MV-4-11 (cell line): ENCODE data around the gene SORCS3.

Source experiments
- DNase-seq: peaks from one replicate; lab custom pipeline; 2025; lab: John Stamatoyannopoulos, UW

The SORCS3 gene

GRCh38 chr10:104777086-104777799 is 136.2 kb downstream of the SORCS3 start:
- DNase-seq: no peak

DNA sequence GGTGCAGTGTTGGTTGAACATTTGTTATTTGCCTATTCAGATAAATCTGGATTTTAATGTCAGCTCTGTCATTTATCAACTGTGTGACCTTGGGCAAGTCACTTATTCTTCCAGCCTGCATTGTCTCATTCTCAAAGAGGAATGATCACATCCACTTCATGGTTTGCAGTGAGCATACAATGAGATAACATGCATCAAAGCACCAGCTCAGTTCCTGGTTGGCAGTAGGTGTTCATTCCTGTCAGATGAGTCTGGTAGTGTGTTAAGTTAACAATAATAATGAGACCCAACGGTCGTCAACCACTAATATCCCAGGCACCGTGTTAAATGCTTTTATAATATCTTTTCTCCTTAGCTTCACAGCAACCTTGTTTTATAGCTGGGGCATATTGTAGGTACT is 137.3 kb downstream of the SORCS3 start:
- DNase-seq: no peak

DNA sequence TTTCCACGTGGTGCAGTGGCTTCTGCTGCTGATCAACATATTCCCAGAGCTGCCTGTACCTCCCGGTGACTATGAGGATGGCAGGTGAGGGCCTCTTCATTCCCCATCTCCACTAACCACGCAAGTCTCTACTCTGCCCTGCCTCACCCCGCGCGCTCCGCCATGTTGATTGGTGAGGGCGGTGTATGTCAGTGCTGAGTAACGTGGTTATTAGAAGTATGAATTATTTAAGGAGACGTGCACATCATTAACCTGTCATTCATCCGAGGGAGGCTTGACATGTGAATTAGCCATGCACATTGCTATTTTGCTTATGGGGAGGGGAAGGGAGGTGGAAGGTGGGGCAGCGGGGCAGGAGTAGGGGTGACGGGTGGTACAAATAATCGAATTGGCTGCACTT is 138.6 kb downstream of the SORCS3 start:
- DNase-seq: no peak

DNA sequence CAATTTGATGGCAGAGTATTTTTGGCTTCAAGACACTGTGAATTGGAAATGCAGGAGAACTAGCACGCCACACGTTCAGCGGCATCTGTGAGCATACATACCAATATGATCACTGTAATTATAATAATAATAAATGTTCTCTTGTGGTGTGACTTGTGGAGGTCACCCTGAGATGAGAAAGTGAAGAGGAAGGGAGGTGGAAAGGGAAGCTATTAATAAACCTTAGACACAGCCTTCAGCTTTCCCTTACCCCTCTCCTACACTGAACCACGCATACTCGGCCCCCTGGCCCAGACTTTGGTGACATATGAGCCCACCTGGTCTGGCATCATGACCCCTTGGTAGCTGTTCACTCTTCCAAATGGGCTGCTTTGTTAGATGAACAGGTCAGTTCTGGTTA is 139.1 kb downstream of the SORCS3 start:
- no peak for DNase-seq

- DNase-seq: no peak
These were observed 140.0 kb downstream of the SORCS3 start for GRCh38 chr10:104780946-104781595.

DNA sequence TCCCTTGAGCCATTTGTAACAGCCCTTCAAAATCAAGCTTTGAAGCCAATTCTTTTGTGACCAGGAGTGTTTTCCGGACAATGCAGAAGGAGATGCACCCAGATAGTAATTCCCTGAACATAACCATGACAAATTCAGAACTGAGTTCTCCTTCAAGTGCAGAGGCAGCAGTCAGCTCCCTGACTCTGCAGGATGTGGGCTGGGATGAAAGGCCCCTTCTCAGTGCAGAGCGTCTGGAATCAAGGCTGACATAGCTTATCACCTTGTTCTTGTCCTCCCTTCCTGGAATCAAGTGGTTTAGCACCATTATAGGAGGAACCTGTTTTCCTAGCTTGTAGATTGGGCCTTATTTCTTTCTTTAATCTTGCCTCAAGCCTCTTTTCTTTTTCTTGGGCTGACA is 143.4 kb downstream of the SORCS3 start:
- no peak for DNase-seq

- DNase-seq: no peak
These were observed 150.4 kb downstream of the SORCS3 start for GRCh38 chr10:104791471-104791870.

DNA sequence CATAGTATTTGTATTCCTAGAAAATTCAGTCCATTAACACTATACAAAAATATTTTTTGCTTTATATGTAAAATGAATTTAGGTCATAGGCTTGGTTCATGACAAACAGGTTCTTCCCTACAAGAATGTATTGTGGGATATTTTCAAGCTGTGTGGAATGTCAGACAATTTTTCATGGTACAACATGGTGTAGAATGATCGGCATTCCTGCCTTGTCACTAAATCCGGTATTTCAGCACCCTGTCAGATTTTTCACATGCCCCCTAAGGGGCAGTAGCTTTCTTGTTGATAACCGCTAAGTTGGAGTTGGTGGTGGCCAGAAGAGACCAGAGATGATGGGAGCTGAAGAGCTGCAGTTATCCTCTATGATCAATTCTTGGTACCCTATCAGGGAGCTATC is 154.3 kb downstream of the SORCS3 start:
- DNase-seq: no peak

- no peak for DNase-seq
These were observed 155.7 kb downstream of the SORCS3 start for GRCh38 chr10:104796823-104797222.

- DNase-seq: no peak
These were observed 161.9 kb downstream of the SORCS3 start for GRCh38 chr10:104802941-104803340.

- no peak for DNase-seq
These were observed 163.8 kb downstream of the SORCS3 start for GRCh38 chr10:104804880-104805279.

DNA sequence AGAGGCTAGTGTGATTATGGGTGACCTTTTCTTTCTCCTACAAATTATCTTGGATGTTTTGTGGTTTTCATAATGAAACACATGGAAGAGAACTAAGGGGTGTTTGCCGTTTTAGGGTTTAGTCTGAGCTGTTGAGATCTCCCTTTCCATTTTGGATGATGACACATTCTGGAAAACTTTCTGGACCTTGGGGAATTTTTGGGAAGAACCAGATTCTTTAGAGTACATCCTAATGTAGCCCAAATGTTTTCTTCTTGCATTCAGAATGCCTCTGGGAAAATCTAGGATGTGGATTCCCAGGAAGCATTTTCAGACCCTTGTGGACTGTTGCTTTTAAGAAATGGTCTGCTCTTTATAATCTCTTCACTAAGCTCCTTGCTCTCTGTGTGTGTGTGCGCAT is 165.7 kb downstream of the SORCS3 start:
- no peak for DNase-seq

DNA sequence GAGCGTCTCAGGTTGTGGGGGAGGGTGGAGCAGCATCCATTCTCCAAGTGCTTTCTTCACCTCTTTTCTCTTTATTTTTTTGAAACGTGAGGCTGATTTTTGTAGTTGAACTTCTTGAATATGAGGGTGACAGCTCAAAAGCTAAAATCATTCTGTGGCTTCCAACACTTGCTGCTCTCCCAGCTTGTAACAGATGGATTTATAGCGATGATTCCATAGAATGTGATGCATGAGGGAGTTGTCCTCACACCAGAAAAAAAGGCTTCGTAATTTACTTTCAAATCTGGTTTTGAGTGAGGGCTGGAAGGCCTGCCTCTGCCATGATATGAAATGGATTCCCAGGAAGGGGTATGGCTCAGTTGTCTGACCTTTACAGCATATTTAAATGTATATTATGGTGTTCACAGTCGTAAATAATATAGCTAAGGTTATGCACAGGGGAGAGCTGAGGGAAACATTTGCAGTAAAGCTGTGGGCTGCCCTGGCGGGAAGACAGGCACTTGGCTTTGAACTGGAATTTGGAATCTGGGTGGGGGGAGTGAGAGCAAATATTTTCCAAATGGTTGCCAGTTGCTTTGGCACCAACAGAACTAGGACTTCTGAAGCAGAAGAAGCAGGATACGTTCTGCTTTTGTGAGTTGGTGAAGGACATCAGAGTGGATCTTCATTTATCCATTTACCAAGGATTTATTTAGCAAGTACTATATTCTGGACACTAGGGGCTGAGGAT is 166.7 kb downstream of the SORCS3 start:
- DNase-seq: no peak

GRCh38 chr10:104809288-104810090 is 168.4 kb downstream of the SORCS3 start:
- no peak for DNase-seq

DNA sequence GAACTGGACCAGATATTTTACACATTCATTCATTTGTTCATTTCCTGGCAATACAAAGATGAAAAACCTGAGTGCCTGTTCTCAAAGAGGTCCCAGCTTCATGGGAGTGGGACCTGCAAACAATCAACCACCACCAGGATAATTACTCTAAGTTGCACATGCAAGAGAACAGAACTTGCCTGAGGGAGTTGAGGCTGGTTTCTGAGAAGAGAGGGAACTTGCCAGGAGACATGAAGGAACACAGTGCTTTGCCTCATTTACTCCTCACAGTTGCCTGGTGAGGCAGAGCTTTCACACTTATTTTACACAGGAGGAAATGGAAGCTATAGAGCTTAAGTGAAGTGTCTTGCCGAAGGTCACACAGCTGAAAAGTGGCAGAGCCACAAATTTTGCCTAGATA is 170.1 kb downstream of the SORCS3 start:
- DNase-seq: no peak

DNA sequence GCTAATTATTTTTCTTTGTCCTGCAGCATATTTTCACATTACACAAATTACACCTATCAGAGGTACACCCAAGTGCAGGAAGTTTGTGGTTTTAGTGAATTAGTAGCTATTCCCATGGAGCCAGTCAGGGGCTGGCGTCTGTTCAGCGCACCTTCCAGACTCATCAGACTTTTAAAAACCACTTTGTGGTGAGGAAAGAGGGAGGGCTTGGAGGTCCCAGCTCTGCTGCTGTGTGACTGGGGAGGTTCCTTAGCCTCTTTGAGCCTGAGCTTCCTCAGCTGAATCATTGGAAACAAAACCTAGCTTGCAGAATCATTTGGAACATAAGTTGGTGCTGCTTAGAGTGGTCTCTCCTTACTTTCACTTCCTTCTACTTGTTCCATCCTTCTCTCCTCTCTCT is 175.4 kb downstream of the SORCS3 start:
- peak; percentile 7 for DNase-seq

DNA sequence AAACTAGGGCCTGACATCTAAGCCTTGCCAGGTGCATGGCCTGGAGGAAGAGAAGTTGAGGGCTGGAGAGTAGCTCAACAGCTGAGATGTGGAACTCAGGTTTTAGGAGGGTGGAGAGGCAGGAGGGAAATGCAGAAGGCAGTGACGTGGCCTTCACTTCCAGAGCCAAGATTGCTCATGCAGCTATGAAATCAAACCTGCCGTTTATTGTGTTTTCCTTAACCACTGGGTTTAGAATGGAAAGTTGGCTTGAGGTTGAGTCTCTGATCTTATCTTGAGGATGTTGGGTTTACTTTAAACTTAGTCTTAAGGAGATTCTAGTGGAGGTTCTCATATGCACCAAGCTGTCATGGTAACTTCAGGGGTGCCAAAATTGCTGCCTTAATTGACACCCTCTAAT is 178.6 kb downstream of the SORCS3 start:
- no peak for DNase-seq

DNA sequence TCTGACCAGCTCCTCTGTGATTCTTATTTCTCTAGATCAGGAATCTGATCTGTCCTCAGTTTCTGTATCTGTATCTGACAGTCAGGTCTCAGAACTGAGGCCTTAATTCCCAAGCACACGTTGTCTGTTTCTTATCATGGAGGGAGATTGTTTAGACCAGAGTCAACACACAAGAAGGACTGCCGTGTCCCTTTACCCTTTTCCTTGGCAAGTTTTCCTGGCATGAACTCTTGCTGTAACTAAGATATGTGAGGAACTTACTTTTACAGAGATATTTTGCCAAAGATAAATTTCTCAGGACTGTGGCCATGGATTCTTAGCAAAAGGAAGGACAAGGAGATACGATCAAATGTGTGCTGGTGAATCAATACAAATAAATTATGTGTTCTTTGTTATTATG is 181.0 kb downstream of the SORCS3 start:
- DNase-seq: no peak

DNA sequence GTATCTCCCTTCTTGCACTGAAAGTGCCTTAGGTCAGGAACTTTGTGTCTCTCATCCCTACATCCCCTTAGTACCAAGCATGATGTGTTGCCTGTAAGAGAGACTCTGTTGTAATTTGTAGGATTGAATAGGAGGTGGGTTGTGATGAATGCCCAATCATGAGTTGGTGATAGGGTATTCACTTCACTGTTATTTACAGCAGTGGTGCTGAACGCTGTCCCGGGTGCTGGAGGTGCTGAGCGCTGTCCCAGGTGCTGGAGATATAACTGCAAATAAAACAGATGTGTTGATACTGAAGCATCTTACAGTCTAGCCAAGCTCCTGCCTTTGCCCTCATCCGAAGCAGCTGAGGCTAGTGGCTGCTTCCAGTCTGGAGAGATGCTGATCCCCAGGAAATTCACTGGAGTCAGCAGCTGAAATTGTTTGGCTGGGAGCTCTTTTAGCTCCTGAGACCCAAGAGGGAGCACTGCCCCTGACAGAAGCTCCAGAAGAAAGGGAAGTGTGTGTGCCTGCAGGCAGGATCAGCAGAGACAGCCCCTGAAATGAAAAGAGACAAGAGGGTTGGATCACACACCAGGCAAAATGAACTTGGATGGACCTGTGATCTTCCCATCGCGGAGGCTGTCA is 183.4 kb downstream of the SORCS3 start:
- DNase-seq: peak; percentile 0

DNA sequence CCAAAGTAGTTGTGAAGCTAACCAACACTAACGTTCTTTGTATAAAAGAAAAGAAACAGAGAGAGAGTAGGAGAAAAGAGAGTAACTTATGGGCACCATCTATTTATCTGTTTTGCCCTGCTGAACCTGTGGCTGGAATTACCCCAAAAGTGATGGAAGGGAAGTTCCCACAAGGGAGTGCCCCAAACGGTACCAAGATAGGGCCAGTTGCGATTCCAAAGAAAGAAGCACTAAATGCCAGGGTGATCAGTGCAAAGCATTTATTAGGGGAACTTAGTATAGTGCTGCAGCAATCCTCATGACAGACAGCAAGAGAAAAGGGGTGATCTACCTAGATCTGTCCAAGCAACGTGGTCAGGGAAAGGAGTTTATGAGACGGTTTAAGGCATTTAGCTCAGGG is 190.2 kb downstream of the SORCS3 start:
- DNase-seq: no peak

GRCh38 chr10:104834580-104834979 is 193.5 kb downstream of the SORCS3 start:
- no peak for DNase-seq

GRCh38 chr10:104835422-104835821 is 194.3 kb downstream of the SORCS3 start:
- DNase-seq: no peak
